Astrocyte of the spinal cord (primary cell): Measurements from ENCODE around the gene TRAPPC5.
A peak's percentile ranks its signal among the peaks of the same experiment; 100 is the strongest.

Experiments
- DNase-seq: peaks from one replicate; pipeline ENCODE4 v3.0.0; 2011; ENCODE audit warnings: low read depth, low spot score
- H3K4me3 ChIP-seq: 2 replicates; pipeline ENCODE4 v1.5.1; 2011; ENCODE audit warnings: low read depth, mild to moderate bottlenecking, low read length, moderate library complexity
- CTCF ChIP-seq: IDR thresholded peaks from 2 replicates; pipeline ENCODE4 v1.5.1; 2012; ENCODE audit warnings: low read depth, mild to moderate bottlenecking, low read length, inconsistent platforms
- in situ Hi-C: cut with HindIII; loops from 2 replicates; pipeline ENCODE4 v1.10.0; 2017; ENCODE audit warnings: low sequenced_read_pairs

TRAPPC5 gene

GRCh38 chr19:7680606-7681339 lies at the start of gene TRAPPC5:
TSS of gene TRAPPC5 (plus strand) at chr19:7680833. CDS start at chr19:7682254, 1,421 bp downstream.
- TF ChIP-seq CTCF: peak; percentile 68
- peak; percentile 74 for DNase-seq
- H3K4me3 ChIP-seq: peak within 1 kb of the TSS; percentile 98
- in situ Hi-C loops: no loop called here

- no peak for TF ChIP-seq CTCF
- in situ Hi-C loops: no loop called here
- DNase-seq: no peak
- H3K4me3 ChIP-seq: no peak overlapping the region
These were observed 49.1 kb upstream of the TRAPPC5 start for GRCh38 chr19:7631577-7631976.

- no peak for DNase-seq
- no peak overlapping the region for H3K4me3 ChIP-seq
- in situ Hi-C loops: no loop called here
- TF ChIP-seq CTCF: no peak
These were observed 48.1 kb upstream of the TRAPPC5 start for GRCh38 chr19:7632340-7633203.

- in situ Hi-C loops: no loop called here
- no peak for DNase-seq
- no peak for TF ChIP-seq CTCF
- H3K4me3 ChIP-seq: no peak within 1 kb of the TSS
These were observed 46.9 kb upstream of the TRAPPC5 start, which contains the start of gene PCP2 for GRCh38 chr19:7633698-7634097. TSS of gene PCP2 (minus strand) at chr19:7633719. CDS start at chr19:7633457, 262 bp downstream.

GRCh38 chr19:7635670-7636069 lies 45.0 kb upstream of the TRAPPC5 start:
- in situ Hi-C loops: no loop called here
- DNase-seq: no peak
- TF ChIP-seq CTCF: no peak
- no peak overlapping the region for H3K4me3 ChIP-seq

GRCh38 chr19:7636317-7636690 lies 44.3 kb upstream of the TRAPPC5 start:
- in situ Hi-C loops: no loop called here
- DNase-seq: no peak
- TF ChIP-seq CTCF: no peak
- peak overlapping the region; percentile 18 for H3K4me3 ChIP-seq
